Neural crest cell (in vitro differentiated cells): ENCODE data around the gene SEC14L5. TPM values are rescaled to one million over a fixed set of nuclear protein-coding genes. Genes with fewer than 3 reads are reported as not detected.

Experiments
- DNase-seq: peaks from one replicate; pipeline ENCODE4 v3.0.0; 2021; ENCODE audit warnings: low read depth, mixed read lengths, low spot score
- H3K27ac Mint-ChIP-seq: one replicate; pipeline ENCODE4 v1.8.0; 2021; ENCODE audit warnings: mild to moderate bottlenecking, mixed read lengths; ENCODE audit not compliant: unreplicated experiment
- H3K27me3 Mint-ChIP-seq: 2 replicates; pipeline ENCODE4 v1.8.0; 2021; ENCODE audit warnings: low read depth, mild to moderate bottlenecking, mixed read lengths
- H3K36me3 Mint-ChIP-seq: 2 replicates; pipeline ENCODE4 v1.8.0; 2021; ENCODE audit warnings: low read depth, mild to moderate bottlenecking, mixed read lengths
- H3K4me1 Mint-ChIP-seq: 2 replicates; pipeline ENCODE4 v1.8.0; 2021; ENCODE audit warnings: mixed read lengths
- H3K4me3 Mint-ChIP-seq: one replicate; pipeline ENCODE4 v1.8.0; 2021; ENCODE audit warnings: mild to moderate bottlenecking, mixed read lengths
- H3K9me3 Mint-ChIP-seq: 2 replicates; pipeline ENCODE4 v1.8.0; 2021; ENCODE audit warnings: mixed read lengths
- total RNA-seq: library from RNA; stranded (reverse); gene quantifications from 2 replicates; pipeline ENCODE4 v1.2.1, GENCODE V29; 2021
- TF ChIP-seq, protein P1 (sequence below): fragments of 200-600 bp; sonication (generic); conservative IDR thresholded peaks from 2 replicates; pipeline ENCODE4 v1.5.0; 2021; ENCODE audit warnings: antibody characterized with exemption, mild to moderate bottlenecking

The SEC14L5 gene
- total RNA-seq, 1 donor from 2014 or later = 0.68 TPM

DNA sequence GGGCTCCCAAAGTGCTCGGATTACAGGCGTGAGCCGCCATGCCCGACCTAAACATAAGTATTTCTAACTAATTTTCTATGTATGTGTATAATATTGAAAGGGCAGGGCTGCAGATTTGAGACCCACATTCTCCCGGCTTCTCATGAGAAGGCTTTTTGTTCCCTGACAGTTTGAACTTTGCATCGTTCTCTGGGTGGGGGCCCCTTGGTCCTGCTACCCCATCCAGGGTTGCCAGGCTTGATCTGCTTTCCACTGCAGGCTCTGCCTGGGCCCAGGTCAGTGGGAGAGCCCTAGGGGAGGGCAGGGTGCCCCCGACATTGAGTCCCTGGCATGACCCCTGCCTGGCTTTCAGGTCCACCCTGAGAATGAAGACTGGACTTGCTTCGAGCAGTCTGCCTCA, 32.3 kb downstream of the SEC14L5 start:
- H3K4me3 Mint-ChIP-seq = no peak overlapping the region
- no peak overlapping the region for H3K27ac Mint-ChIP-seq
- peaks cover 61% of the 10 kb centered on the region for H3K27me3 Mint-ChIP-seq

GRCh38 chr16:4991754-4992153, 33.6 kb downstream of the SEC14L5 start:
- no peak overlapping the region for H3K27ac Mint-ChIP-seq
- no peak for DNase-seq
- TF ChIP-seq, protein P1, sequence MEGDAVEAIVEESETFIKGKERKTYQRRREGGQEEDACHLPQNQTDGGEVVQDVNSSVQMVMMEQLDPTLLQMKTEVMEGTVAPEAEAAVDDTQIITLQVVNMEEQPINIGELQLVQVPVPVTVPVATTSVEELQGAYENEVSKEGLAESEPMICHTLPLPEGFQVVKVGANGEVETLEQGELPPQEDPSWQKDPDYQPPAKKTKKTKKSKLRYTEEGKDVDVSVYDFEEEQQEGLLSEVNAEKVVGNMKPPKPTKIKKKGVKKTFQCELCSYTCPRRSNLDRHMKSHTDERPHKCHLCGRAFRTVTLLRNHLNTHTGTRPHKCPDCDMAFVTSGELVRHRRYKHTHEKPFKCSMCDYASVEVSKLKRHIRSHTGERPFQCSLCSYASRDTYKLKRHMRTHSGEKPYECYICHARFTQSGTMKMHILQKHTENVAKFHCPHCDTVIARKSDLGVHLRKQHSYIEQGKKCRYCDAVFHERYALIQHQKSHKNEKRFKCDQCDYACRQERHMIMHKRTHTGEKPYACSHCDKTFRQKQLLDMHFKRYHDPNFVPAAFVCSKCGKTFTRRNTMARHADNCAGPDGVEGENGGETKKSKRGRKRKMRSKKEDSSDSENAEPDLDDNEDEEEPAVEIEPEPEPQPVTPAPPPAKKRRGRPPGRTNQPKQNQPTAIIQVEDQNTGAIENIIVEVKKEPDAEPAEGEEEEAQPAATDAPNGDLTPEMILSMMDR = no peak
- H3K9me3 Mint-ChIP-seq = peaks cover 2% of the 10 kb centered on the region
- H3K36me3 Mint-ChIP-seq = no peaks in the 10 kb centered on the region
- H3K4me3 Mint-ChIP-seq = no peak overlapping the region
- peaks cover 8% of the 10 kb centered on the region for H3K4me1 Mint-ChIP-seq
- peaks cover 48% of the 10 kb centered on the region for H3K27me3 Mint-ChIP-seq

More for the DNA sequence above, 32.3 kb downstream of the SEC14L5 start:
- H3K9me3 Mint-ChIP-seq = peaks cover 2% of the 10 kb centered on the region
- H3K4me1 Mint-ChIP-seq = peaks cover 7% of the 10 kb centered on the region
- DNase-seq = no peak
- TF ChIP-seq, protein P1 = no peak
- no peaks in the 10 kb centered on the region for H3K36me3 Mint-ChIP-seq

GRCh38 chr16:4994719-4995434, 36.7 kb downstream of the SEC14L5 start:
- H3K9me3 Mint-ChIP-seq = peaks cover 2% of the 10 kb centered on the region
- peaks cover 19% of the 10 kb centered on the region for H3K27me3 Mint-ChIP-seq
- no peak overlapping the region for H3K27ac Mint-ChIP-seq
- H3K4me3 Mint-ChIP-seq = no peak overlapping the region
- no peaks in the 10 kb centered on the region for H3K36me3 Mint-ChIP-seq
- TF ChIP-seq, protein P1 = no peak
- H3K4me1 Mint-ChIP-seq = peaks cover 8% of the 10 kb centered on the region
- DNase-seq = no peak

DNA sequence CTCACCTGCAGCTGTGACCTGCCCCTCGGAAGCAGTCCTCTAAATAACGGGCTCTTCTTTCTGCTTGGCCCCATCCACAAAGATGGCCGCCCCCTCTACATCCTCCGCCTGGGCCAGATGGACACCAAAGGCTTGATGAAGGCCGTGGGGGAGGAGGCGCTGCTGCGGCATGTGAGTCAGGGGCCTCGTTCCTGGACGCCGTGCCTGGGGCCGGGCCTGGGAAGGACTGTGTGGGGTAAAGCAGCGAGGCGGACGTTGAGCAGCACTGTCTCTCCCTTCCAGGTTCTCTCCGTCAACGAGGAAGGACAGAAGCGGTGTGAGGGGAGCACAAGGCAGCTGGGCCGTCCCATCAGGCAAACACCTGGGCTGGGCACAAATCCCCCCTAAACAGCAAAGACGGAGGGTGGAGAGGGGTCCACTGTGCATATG, 42.5 kb downstream of the SEC14L5 start:
- Mint-ChIP-seq H3K4me1 (no peaks in the 10 kb centered on the region), H3K4me3 (no peak overlapping the region), H3K27ac (peak overlapping the region; percentile 19), H3K36me3 (no peaks in the 10 kb centered on the region), H3K9me3 (no peaks in the 10 kb centered on the region), H3K27me3 (peaks cover 3% of the 10 kb centered on the region)
- TF ChIP-seq, protein P1 = no peak
- DNase-seq = no peak

DNA sequence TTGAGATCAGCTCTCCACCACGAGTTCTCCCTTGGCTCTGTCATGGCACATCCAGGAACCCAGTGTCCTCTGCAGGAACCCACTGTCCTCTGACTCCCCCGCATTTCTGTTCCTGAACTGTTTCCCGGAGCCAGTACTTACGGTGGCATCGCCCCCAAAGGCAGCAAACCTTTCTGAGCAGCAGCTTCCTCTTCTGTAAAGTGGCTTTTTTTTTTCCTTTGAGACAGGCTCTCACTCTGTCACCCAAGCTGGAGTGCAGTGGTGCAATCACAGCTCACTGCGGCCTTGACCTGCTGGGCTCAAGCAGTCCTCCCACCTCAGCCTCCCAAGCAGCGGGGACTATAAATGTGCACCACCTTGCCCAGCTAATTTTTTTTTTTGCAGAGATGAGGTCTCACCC, 43.4 kb downstream of the SEC14L5 start:
- no peak overlapping the region for H3K27ac Mint-ChIP-seq
- TF ChIP-seq, protein P1 = no peak
- H3K36me3 Mint-ChIP-seq = no peaks in the 10 kb centered on the region
- peaks cover 3% of the 10 kb centered on the region for H3K27me3 Mint-ChIP-seq
- H3K4me3 Mint-ChIP-seq = no peak overlapping the region
- DNase-seq = no peak
- no peaks in the 10 kb centered on the region for H3K4me1 Mint-ChIP-seq
- no peaks in the 10 kb centered on the region for H3K9me3 Mint-ChIP-seq
